ENCODE data around the gene DOCK1. TPM values are rescaled to one million over a fixed set of nuclear protein-coding genes. Genes with fewer than 3 reads are reported as not detected.
"Not testable (repeated sequence)": the region's sequence is repeated elsewhere in the genome, so short reads cannot be mapped to it uniquely, and the experiment has no call there.

DOCK1 gene
- total RNA-seq = under 1 TPM in 1 of 2 experiments, not detected in 1; 0.13 TPM

- POLR2A ChIA-PET = no interaction called here
- no peak within 1 kb of the TSS for H3K4me3 Mint-ChIP-seq
- CTCF ChIA-PET = no interaction called here
- no peak for DNase-seq
- peaks cover 2% of the 10 kb centered on the region for H3K9me3 Mint-ChIP-seq
- no peaks in the 10 kb centered on the region for H3K4me1 Mint-ChIP-seq
- no peak within 1 kb of the TSS for H3K27ac Mint-ChIP-seq
- H3K27me3 Mint-ChIP-seq = peaks cover 18% of the 10 kb centered on the region
- H3K36me3 Mint-ChIP-seq (ENCODE audit: low read depth) = no peaks in the 10 kb centered on the region
Measured at GRCh38 chr10:126904818-126905701, at the start of gene DOCK1. Gene DOCK1, plus strand, starts transcription at chr10:126905428. Its CDS starts 90 bp downstream, at chr10:126905518.

- POLR2A ChIA-PET = no interaction called here
- Mint-ChIP-seq H3K4me1 (no peaks in the 10 kb centered on the region), H3K9me3 (peaks cover 21% of the 10 kb centered on the region), H3K27me3 (no peaks in the 10 kb centered on the region), H3K4me3 (no peak overlapping the region), H3K36me3 (ENCODE audit: low read depth) (no peaks in the 10 kb centered on the region), H3K27ac (no peak overlapping the region)
- CTCF ChIA-PET = no interaction called here
- no peak for DNase-seq
Measured at GRCh38 chr10:126857178-126857806, 47.9 kb upstream of the DOCK1 start.

- no peak for DNase-seq
- peaks cover 29% of the 10 kb centered on the region for H3K9me3 Mint-ChIP-seq
- no peaks in the 10 kb centered on the region for H3K36me3 Mint-ChIP-seq (ENCODE audit: low read depth)
- ChIA-PET CTCF (no interaction called here), POLR2A (no interaction called here)
- no peaks in the 10 kb centered on the region for H3K27me3 Mint-ChIP-seq
- no peak overlapping the region for H3K4me3 Mint-ChIP-seq
- no peaks in the 10 kb centered on the region for H3K4me1 Mint-ChIP-seq
- H3K27ac Mint-ChIP-seq = no peak overlapping the region
Measured at GRCh38 chr10:126867567-126868365, 37.5 kb upstream of the DOCK1 start.

GRCh38 chr10:126868371-126868770 lies 36.9 kb upstream of the DOCK1 start:
- ChIA-PET POLR2A (no interaction called here), CTCF (no interaction called here)
- Mint-ChIP-seq H3K36me3 (ENCODE audit: low read depth) (no peaks in the 10 kb centered on the region), H3K4me1 (no peaks in the 10 kb centered on the region), H3K27me3 (no peaks in the 10 kb centered on the region), H3K9me3 (peaks cover 30% of the 10 kb centered on the region), H3K4me3 (no peak overlapping the region), H3K27ac (no peak overlapping the region)
- no peak for DNase-seq

GRCh38 chr10:126872135-126872534 lies 33.1 kb upstream of the DOCK1 start:
- no peaks in the 10 kb centered on the region for H3K36me3 Mint-ChIP-seq (ENCODE audit: low read depth)
- ChIA-PET CTCF (no interaction called here), POLR2A (no interaction called here)
- no peak for DNase-seq
- no peak overlapping the region for H3K27ac Mint-ChIP-seq
- no peaks in the 10 kb centered on the region for H3K4me1 Mint-ChIP-seq
- H3K4me3 Mint-ChIP-seq = no peak overlapping the region
- H3K27me3 Mint-ChIP-seq = no peaks in the 10 kb centered on the region
- H3K9me3 Mint-ChIP-seq = peaks cover 36% of the 10 kb centered on the region

GRCh38 chr10:126872768-126873167 lies 32.5 kb upstream of the DOCK1 start:
- Mint-ChIP-seq H3K27ac (no peak overlapping the region), H3K27me3 (no peaks in the 10 kb centered on the region), H3K4me1 (no peaks in the 10 kb centered on the region), H3K4me3 (no peak overlapping the region), H3K9me3 (peaks cover 37% of the 10 kb centered on the region), H3K36me3 (ENCODE audit: low read depth) (no peaks in the 10 kb centered on the region)
- no peak for DNase-seq
- CTCF ChIA-PET = no interaction called here
- POLR2A ChIA-PET = no interaction called here

- Mint-ChIP-seq H3K4me1 (no peaks in the 10 kb centered on the region), H3K27ac (no peak overlapping the region), H3K4me3 (no peak overlapping the region), H3K9me3 (peaks cover 28% of the 10 kb centered on the region), H3K36me3 (ENCODE audit: low read depth) (no peaks in the 10 kb centered on the region), H3K27me3 (no peaks in the 10 kb centered on the region)
- ChIA-PET POLR2A (no interaction called here), CTCF (no interaction called here)
- DNase-seq = no peak
Measured at GRCh38 chr10:126876456-126876855, 28.8 kb upstream of the DOCK1 start.

- Mint-ChIP-seq H3K9me3 (peaks cover 28% of the 10 kb centered on the region), H3K36me3 (ENCODE audit: low read depth) (no peaks in the 10 kb centered on the region), H3K4me1 (no peaks in the 10 kb centered on the region), H3K27me3 (no peaks in the 10 kb centered on the region), H3K4me3 (no peak overlapping the region), H3K27ac (no peak overlapping the region)
- DNase-seq = no peak
- ChIA-PET CTCF (no interaction called here), POLR2A (no interaction called here)
Measured at GRCh38 chr10:126877390-126877789, 27.8 kb upstream of the DOCK1 start.

- Mint-ChIP-seq H3K27me3 (no peaks in the 10 kb centered on the region), H3K9me3 (peaks cover 25% of the 10 kb centered on the region), H3K36me3 (ENCODE audit: low read depth) (no peaks in the 10 kb centered on the region), H3K4me3 (no peak overlapping the region), H3K27ac (no peak overlapping the region), H3K4me1 (no peaks in the 10 kb centered on the region)
- ChIA-PET CTCF (no interaction called here), POLR2A (no interaction called here)
- DNase-seq = no peak
Measured at GRCh38 chr10:126878594-126878993, 26.6 kb upstream of the DOCK1 start.

GRCh38 chr10:126880926-126881325 lies 24.3 kb upstream of the DOCK1 start:
- H3K4me1 Mint-ChIP-seq = no peaks in the 10 kb centered on the region
- no peaks in the 10 kb centered on the region for H3K36me3 Mint-ChIP-seq (ENCODE audit: low read depth)
- no peaks in the 10 kb centered on the region for H3K27me3 Mint-ChIP-seq
- H3K4me3 Mint-ChIP-seq = no peak overlapping the region
- peaks cover 21% of the 10 kb centered on the region for H3K9me3 Mint-ChIP-seq
- no peak overlapping the region for H3K27ac Mint-ChIP-seq
- ChIA-PET POLR2A (no interaction called here), CTCF (no interaction called here)
- DNase-seq = no peak

- H3K9me3 Mint-ChIP-seq = peaks cover 12% of the 10 kb centered on the region
- CTCF ChIA-PET; H3K4me3 Mint-ChIP-seq; H3K4me1 Mint-ChIP-seq; DNase-seq; H3K27ac Mint-ChIP-seq; H3K27me3 Mint-ChIP-seq; POLR2A ChIA-PET; H3K36me3 Mint-ChIP-seq (ENCODE audit: low read depth): not testable (repeated sequence)
Measured at GRCh38 chr10:126882055-126882454, 23.2 kb upstream of the DOCK1 start.

- H3K36me3 Mint-ChIP-seq (ENCODE audit: low read depth); CTCF ChIA-PET; H3K27ac Mint-ChIP-seq; DNase-seq; POLR2A ChIA-PET; H3K4me3 Mint-ChIP-seq; H3K4me1 Mint-ChIP-seq; H3K27me3 Mint-ChIP-seq: not testable (repeated sequence)
- H3K9me3 Mint-ChIP-seq = peaks cover 12% of the 10 kb centered on the region
Measured at GRCh38 chr10:126888436-126888835, 16.8 kb upstream of the DOCK1 start.

GRCh38 chr10:126889421-126889820 lies 15.8 kb upstream of the DOCK1 start:
- Mint-ChIP-seq H3K27ac (no peak overlapping the region), H3K27me3 (no peaks in the 10 kb centered on the region), H3K36me3 (ENCODE audit: low read depth) (no peaks in the 10 kb centered on the region), H3K4me1 (no peaks in the 10 kb centered on the region), H3K4me3 (no peak overlapping the region), H3K9me3 (peaks cover 15% of the 10 kb centered on the region)
- ChIA-PET CTCF (no interaction called here), POLR2A (no interaction called here)
- no peak for DNase-seq
